Measurements from ENCODE around the gene SMIM29.
"Not testable (repeated sequence)": the region's sequence is repeated elsewhere in the genome, so short reads cannot be mapped to it uniquely, and the experiment has no call there.

Gene SMIM29

GRCh38 chr6:34269132-34269531 is 20.3 kb upstream of the SMIM29 start:
- DNase-seq (ENCODE audit: low spot score): not testable (repeated sequence)

GRCh38 chr6:34267746-34268145 is 18.9 kb upstream of the SMIM29 start:
- no peak for DNase-seq (ENCODE audit: low spot score)

GRCh38 chr6:34263484-34263883 is 14.7 kb upstream of the SMIM29 start:
- not testable (repeated sequence) for DNase-seq (ENCODE audit: low spot score)

GRCh38 chr6:34260576-34261267 is 11.9 kb upstream of the SMIM29 start:
- no peak for DNase-seq (ENCODE audit: low spot score)

- no peak for DNase-seq (ENCODE audit: low spot score)
Observed at GRCh38 chr6:34259529-34260069, 10.8 kb upstream of the SMIM29 start.

GRCh38 chr6:34252395-34252794 is 3.6 kb upstream of the SMIM29 start:
- DNase-seq (ENCODE audit: low spot score): not testable (repeated sequence)

- no peak for DNase-seq (ENCODE audit: low spot score)
Observed at GRCh38 chr6:34249469-34250261, 859 bp upstream of the SMIM29 start.

GRCh38 chr6:34248198-34248726 is 544 bp downstream of the SMIM29 start:
- peak; percentile 56 for DNase-seq (ENCODE audit: low spot score)

GRCh38 chr6:34247481-34248197 is 1.2 kb downstream of the SMIM29 start:
- DNase-seq (ENCODE audit: low spot score): peak; percentile 11

- peak; percentile 18 for DNase-seq (ENCODE audit: low spot score)
Observed at GRCh38 chr6:34246563-34247391, 2.0 kb downstream of the SMIM29 start.

GRCh38 chr6:34246249-34246562 is 2.6 kb downstream of the SMIM29 start:
- no peak for DNase-seq (ENCODE audit: low spot score)

- not testable (repeated sequence) for DNase-seq (ENCODE audit: low spot score)
Observed at GRCh38 chr6:34245761-34246140, 3.1 kb downstream of the SMIM29 start.

GRCh38 chr6:34245032-34245760 is 3.6 kb downstream of the SMIM29 start:
- not testable (repeated sequence) for DNase-seq (ENCODE audit: low spot score)

GRCh38 chr6:34243901-34244884 is 4.6 kb downstream of the SMIM29 start:
- peak; percentile 93 for DNase-seq (ENCODE audit: low spot score)

- no peak for DNase-seq (ENCODE audit: low spot score)
Observed at GRCh38 chr6:34243131-34243771, 5.6 kb downstream of the SMIM29 start.

- no peak for DNase-seq (ENCODE audit: low spot score)
Observed at GRCh38 chr6:34242252-34243130, 6.3 kb downstream of the SMIM29 start.

- DNase-seq (ENCODE audit: low spot score): no peak
Observed at GRCh38 chr6:34241351-34242215, 7.2 kb downstream of the SMIM29 start.

Data from GM03348 (cell line).